ENCODE measurements around the gene LRP8. TPM values are rescaled to one million over a fixed set of nuclear protein-coding genes. Genes with fewer than 3 reads are reported as not detected.
A peak's percentile ranks its signal among the peaks of the same experiment; 100 is the strongest.

The LRP8 gene
- total RNA-seq, 1 experiment from 2014 or later, result 28.6 TPM

DNA sequence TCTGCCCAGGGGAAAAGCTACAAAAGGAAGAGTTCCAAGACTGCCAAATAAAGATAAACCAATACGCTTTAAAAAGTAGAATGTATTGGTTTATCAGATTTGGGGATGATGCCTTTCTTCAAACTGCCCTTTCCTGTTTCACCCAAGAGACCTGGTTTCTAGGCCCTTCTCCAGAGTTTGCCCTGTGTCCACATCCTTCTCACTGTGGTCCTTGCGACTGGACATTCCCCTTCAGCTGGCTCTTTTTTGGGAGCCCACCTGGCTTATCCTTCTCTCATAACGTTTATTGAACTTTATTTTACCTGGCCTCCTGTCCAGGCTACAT, 106.9 kb downstream of the LRP8 start:
- Histone ChIP-seq H3K36me3 (ENCODE audit: control insufficient read depth, insufficient read depth, low read length) (no peaks in the 10 kb centered on the region), H3K9me3 (ENCODE audit: control insufficient read depth, insufficient read depth, low read depth, low read length) (no peaks in the 10 kb centered on the region), H3K4me3 (ENCODE audit: low read depth in 2 of 2, low read length in 2 of 2) (peak overlapping the region; percentile 69 to 70), H3K27me3 (ENCODE audit: control insufficient read depth, insufficient read depth, low read length) (no peaks in the 10 kb centered on the region), H3K4me1 (ENCODE audit: control insufficient read depth, insufficient read depth, low read length) (peaks cover 14% of the 10 kb centered on the region), H3K27ac (ENCODE audit: low read length) (peak overlapping the region; percentile 92)
- in situ Hi-C loops (cut with HindIII; ENCODE audit: low pct_unique_long_range_greater_than_20kb, low sequenced_read_pairs), result no loop called here
- ChIA-PET CTCF (no interaction called here), POLR2A (no interaction called here)
- no peak for DNase-seq (ENCODE audit: low read depth, low spot score)
- intact Hi-C loops (cut with micrococcal nuclease; ENCODE audit: unreplicated experiment), result no loop called here
- TSS peak; percentile 99 for BruUV-seq (replicated peaks)
- no peak for ATAC-seq
- TF ChIP-seq, protein P1, sequence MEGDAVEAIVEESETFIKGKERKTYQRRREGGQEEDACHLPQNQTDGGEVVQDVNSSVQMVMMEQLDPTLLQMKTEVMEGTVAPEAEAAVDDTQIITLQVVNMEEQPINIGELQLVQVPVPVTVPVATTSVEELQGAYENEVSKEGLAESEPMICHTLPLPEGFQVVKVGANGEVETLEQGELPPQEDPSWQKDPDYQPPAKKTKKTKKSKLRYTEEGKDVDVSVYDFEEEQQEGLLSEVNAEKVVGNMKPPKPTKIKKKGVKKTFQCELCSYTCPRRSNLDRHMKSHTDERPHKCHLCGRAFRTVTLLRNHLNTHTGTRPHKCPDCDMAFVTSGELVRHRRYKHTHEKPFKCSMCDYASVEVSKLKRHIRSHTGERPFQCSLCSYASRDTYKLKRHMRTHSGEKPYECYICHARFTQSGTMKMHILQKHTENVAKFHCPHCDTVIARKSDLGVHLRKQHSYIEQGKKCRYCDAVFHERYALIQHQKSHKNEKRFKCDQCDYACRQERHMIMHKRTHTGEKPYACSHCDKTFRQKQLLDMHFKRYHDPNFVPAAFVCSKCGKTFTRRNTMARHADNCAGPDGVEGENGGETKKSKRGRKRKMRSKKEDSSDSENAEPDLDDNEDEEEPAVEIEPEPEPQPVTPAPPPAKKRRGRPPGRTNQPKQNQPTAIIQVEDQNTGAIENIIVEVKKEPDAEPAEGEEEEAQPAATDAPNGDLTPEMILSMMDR (IDR thresholded peaks at IDR 0.05), result no peak
- TF ChIP-seq, protein P2, sequence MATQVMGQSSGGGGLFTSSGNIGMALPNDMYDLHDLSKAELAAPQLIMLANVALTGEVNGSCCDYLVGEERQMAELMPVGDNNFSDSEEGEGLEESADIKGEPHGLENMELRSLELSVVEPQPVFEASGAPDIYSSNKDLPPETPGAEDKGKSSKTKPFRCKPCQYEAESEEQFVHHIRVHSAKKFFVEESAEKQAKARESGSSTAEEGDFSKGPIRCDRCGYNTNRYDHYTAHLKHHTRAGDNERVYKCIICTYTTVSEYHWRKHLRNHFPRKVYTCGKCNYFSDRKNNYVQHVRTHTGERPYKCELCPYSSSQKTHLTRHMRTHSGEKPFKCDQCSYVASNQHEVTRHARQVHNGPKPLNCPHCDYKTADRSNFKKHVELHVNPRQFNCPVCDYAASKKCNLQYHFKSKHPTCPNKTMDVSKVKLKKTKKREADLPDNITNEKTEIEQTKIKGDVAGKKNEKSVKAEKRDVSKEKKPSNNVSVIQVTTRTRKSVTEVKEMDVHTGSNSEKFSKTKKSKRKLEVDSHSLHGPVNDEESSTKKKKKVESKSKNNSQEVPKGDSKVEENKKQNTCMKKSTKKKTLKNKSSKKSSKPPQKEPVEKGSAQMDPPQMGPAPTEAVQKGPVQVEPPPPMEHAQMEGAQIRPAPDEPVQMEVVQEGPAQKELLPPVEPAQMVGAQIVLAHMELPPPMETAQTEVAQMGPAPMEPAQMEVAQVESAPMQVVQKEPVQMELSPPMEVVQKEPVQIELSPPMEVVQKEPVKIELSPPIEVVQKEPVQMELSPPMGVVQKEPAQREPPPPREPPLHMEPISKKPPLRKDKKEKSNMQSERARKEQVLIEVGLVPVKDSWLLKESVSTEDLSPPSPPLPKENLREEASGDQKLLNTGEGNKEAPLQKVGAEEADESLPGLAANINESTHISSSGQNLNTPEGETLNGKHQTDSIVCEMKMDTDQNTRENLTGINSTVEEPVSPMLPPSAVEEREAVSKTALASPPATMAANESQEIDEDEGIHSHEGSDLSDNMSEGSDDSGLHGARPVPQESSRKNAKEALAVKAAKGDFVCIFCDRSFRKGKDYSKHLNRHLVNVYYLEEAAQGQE (IDR thresholded peaks at IDR 0.05; ENCODE audit: insufficient read depth in 1 of 2, low read depth in 2 of 2, low read length in 1 of 2), result no peak
- TF ChIP-seq POLR2AphosphoS5 (IDR thresholded peaks at IDR 0.05; ENCODE audit: low read depth, low read length), result no peak
- TF ChIP-seq SIN3A (IDR thresholded peaks at IDR 0.05; ENCODE audit: borderline replicate concordance, insufficient read depth, low read depth, low read length), result no peak
- TF ChIP-seq TCF7L2 (IDR thresholded peaks at IDR 0.05; ENCODE audit: low read depth, low read length), result no peak

DNA sequence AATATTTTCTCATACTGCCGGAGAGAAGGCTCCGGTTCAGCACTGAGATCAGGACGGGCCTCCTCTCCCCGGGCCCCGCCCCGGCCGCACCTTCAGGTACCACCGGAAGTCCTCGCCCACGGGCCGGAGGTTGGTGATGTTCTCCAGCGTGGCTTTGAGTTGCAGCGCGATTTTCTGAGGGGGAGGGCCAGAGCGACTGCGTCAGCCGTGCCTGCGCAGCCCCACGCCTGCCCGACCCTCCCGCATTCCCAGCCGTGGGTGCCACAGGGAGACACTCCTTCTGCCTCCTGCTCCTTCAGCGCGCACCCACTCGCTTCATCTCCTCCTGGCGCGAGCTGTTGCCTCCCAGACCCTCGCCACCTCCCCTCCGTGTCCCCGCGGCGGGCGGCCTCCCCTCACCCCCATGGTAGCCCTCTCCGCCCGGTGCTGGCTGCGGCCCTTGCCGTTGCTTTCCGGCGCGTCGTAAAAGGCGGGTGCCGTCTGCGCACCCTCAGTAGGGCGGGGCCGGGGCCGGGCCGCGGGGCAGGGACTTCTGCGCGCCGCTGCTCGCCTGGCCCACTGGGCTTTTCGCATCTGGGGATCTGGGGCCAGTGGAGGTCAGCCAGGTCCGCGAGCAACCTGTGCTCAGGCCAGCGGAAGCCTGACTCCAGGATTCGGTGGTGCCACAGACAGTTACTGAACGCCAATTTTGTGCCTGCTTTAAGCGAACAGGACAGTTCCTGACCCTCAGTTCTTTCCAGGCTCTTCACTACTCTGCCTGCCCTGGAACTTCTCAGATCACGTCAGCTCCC, 107.5 kb downstream of the LRP8 start, which contains the start of gene CZIB:
CZIB (minus strand) TSS at position 464 of the 791 bp plus-strand sequence; CDS start at position 405, 59 bp downstream.
- peak; percentile 98 for ATAC-seq
- BruUV-seq (replicated peaks), result no TSS peak
- POLR2A ChIA-PET, result interaction anchor here (0.6 to 0.8 kb wide), 2 partner anchors 8 to 99 kb away, joined by 4 read pairs; no protein-coding TSS in a partner anchor

More for the DNA sequence above, 107.5 kb downstream of the LRP8 start, which contains the start of gene CZIB:
- peak; percentile 68 for DNase-seq (ENCODE audit: low read depth, low spot score)
- Histone ChIP-seq H3K4me3 (ENCODE audit: low read depth in 2 of 2, low read length in 2 of 2) (peak within 1 kb of the TSS; percentile 69 to 70), H3K9me3 (ENCODE audit: control insufficient read depth, insufficient read depth, low read depth, low read length) (no peaks in the 10 kb centered on the region), H3K27ac (ENCODE audit: low read length) (peak within 1 kb of the TSS; percentile 92), H3K4me1 (ENCODE audit: control insufficient read depth, insufficient read depth, low read length) (peaks cover 14% of the 10 kb centered on the region), H3K36me3 (ENCODE audit: control insufficient read depth, insufficient read depth, low read length) (no peaks in the 10 kb centered on the region), H3K27me3 (ENCODE audit: control insufficient read depth, insufficient read depth, low read length) (no peaks in the 10 kb centered on the region)
- CTCF ChIA-PET, result interaction anchor here (0.6 kb wide), 1 partner anchor 167 kb away, joined by 3 read pairs; no protein-coding TSS in a partner anchor
- in situ Hi-C loops (cut with HindIII; ENCODE audit: low pct_unique_long_range_greater_than_20kb, low sequenced_read_pairs) (no loop called here), intact Hi-C loops (cut with micrococcal nuclease; ENCODE audit: unreplicated experiment) (no loop called here)
- TF ChIP-seq, protein P1 (IDR thresholded peaks at IDR 0.05), result no peak
- peak; percentile 87; the same call in 1 of the 2 replicates for TF ChIP-seq SIN3A (IDR thresholded peaks at IDR 0.05; ENCODE audit: borderline replicate concordance, insufficient read depth, low read depth, low read length)
- TF ChIP-seq, protein P2 (IDR thresholded peaks at IDR 0.05; ENCODE audit: insufficient read depth in 1 of 2, low read depth in 2 of 2, low read length in 1 of 2), result peak in 1 of 2 experiments; percentile 58; a peak in 1 of 4 replicates
- TF ChIP-seq POLR2AphosphoS5 (IDR thresholded peaks at IDR 0.05; ENCODE audit: low read depth, low read length), result peak; percentile 98
- no peak for TF ChIP-seq TCF7L2 (IDR thresholded peaks at IDR 0.05; ENCODE audit: low read depth, low read length)
